GM08714 (cell line): ENCODE data around the gene SNX21.

Experiments used
- H3K4me3 ChIP-seq: fragments of 200-500 bp; sonication (Bioruptor generic); 2 replicates; pipeline ENCODE4 v1.5.1; 2014; ENCODE audit warnings: mild to moderate bottlenecking, low read length, inconsistent platforms
- ZNF274 ChIP-seq: IDR thresholded peaks from 2 replicates; pipeline ENCODE4 v1.6.1; 2012; ENCODE audit warnings: mild to moderate bottlenecking, low read depth, low read length

Gene SNX21

DNA sequence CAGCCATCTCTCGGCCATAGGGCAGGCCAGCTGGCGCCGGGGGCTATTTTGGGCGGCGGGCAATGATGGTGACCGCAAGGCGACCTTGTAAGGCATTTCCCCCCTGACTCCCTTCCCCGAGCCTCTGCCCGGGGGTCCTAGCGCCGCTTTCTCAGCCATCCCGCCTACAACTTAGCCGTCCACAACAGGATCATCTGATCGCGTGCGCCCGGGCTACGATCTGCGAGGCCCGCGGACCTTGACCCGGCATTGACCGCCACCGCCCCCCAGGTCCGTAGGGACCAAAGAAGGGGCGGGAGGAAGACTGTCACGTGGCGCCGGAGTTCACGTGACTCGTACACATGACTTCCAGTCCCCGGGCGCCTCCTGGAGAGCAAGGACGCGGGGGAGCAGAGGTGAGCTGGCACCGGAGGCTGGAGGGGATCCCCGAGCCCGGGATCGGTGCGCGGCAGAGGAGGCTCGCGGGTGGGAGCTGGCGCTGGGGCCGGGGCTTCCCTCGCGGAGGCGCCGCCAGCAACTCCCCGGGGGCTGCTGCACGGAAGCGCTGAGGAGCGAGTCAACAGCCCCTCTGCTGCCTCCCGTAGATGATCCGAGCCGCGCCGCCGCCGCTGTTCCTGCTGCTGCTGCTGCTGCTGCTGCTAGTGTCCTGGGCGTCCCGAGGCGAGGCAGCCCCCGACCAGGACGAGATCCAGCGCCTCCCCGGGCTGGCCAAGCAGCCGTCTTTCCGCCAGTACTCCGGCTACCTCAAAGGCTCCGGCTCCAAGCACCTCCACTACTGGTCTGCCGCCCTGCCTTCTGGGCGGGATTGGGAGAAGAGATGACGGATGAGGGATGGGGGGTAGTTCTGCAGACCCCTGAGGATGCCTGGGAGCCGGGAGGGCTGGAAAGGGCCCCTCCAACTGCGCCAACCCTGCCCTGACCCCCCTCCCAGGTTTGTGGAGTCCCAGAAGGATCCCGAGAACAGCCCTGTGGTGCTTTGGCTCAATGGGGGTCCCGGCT lies 57.7 kb downstream of the SNX21 start, which contains the start of the genes CTSA and NEURL2:
Gene CTSA (plus strand): TSS at position 351 of the 999 bp plus-strand sequence. CDS start 234 bp downstream, at position 585.
Gene NEURL2 (minus strand): TSS at position 224 of the 999 bp plus-strand sequence. CDS start 217 bp downstream, at position 7.
- no peak for TF ChIP-seq ZNF274
- H3K4me3 ChIP-seq = peak within 1 kb of the TSS; percentile 76; the same call in 1 of the 2 replicates

DNA sequence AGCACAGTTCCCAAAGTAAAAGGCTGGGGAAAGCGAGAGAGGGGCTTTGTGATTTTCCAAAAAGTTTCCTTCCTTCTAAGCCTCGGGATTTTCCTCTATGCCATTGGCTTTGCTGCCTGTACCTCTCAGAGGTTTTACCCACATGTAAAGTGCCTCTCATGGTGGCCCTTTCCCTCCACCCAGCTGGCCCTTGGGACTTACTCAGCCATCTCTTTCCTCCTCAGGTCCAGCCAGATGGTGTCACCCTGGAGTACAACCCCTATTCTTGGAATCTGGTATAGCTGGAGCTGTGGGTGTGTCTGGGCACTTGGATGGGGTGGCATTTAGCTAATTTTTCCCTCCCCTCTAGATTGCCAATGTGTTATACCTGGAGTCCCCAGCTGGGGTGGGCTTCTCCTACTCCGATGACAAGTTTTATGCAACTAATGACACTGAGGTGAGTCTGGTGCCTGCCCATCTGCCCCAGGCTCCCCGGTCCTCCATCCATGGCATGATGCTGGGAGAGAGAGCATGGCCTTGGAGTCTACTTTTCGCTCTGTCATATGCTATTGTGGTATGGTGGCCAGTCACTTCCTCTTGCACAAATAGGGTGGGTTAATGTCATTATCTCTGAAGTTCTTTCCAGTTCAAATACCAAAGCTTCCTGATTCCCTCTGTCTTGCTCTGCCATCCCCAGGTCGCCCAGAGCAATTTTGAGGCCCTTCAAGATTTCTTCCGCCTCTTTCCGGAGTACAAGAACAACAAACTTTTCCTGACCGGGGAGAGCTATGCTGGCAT lies 58.6 kb downstream of the SNX21 start:
- TF ChIP-seq ZNF274 = no peak
- H3K4me3 ChIP-seq = peak overlapping the region; percentile 76; the same call in 1 of the 2 replicates
